PC-3 (cell line): Measurements from ENCODE around the gene PTPA. TPM values are rescaled to one million over a fixed set of nuclear protein-coding genes. Genes with fewer than 3 reads are reported as not detected.

Experiments used
- ATAC-seq: fragments of 200-7000 bp; cut with Tn5 transposase; 2 replicates; pipeline ENCODE4 v1.9.1; 2020; ENCODE audit warnings: mild to moderate bottlenecking, moderate library complexity
- Bru-seq: library from RNA; stranded (reverse); fragments of 400-500 nt; gene quantifications from one replicate; lab custom pipeline; 2021; lab: Mats Ljungman, UMichigan
- BruChase-seq, 2 experiments: library from RNA; stranded (reverse); fragments of 400-500 nt; gene quantifications; one replicate each; lab custom pipeline; 2021; lab: Mats Ljungman, UMichigan
- BruUV-seq: library from RNA; stranded (reverse); fragments of 400-500 nt; replicated peaks from 2 replicates; lab custom pipeline; 2021; lab: Mats Ljungman, UMichigan
- CTCF ChIA-PET: fragments of 300-600 bp; sonication (Branson Sonifier 250); formaldehyde crosslinking; loops from one replicate; lab custom pipeline; 2022; ENCODE audit warnings: antibody characterized with exemption; lab: Charles Lee
- POLR2A ChIA-PET: fragments of 300-600 bp; sonication (Branson Sonifier 250); formaldehyde crosslinking; loops from one replicate; lab custom pipeline; 2022; ENCODE audit warnings: antibody characterized with exemption; ENCODE audit not compliant: unreplicated experiment; lab: Charles Lee
- DNase-seq: peaks from one replicate; pipeline ENCODE4 v3.0.0-alpha.2; 2015
- H2AFZ ChIP-seq: fragments of 300-600 bp; sonication (generic); 2 replicates; pipeline ENCODE4 v1.6.0; 2016; ENCODE audit warnings: antibody characterized with exemption, low read length
- H3F3A ChIP-seq: fragments of 300-600 bp; sonication (generic); one replicate; pipeline ENCODE4 v1.6.0; 2017; ENCODE audit warnings: antibody characterized with exemption, low read length, control low read depth, mild to moderate bottlenecking; ENCODE audit not compliant: unreplicated experiment
- H3K27ac ChIP-seq: fragments of 300-600 bp; sonication (generic); 2 replicates; pipeline ENCODE4 v1.5.1; 2016; ENCODE audit warnings: mild to moderate bottlenecking, low read length
- H3K27me3 ChIP-seq: fragments of 300-600 bp; sonication (generic); 2 replicates; pipeline ENCODE4 v1.6.1; 2016; ENCODE audit warnings: low read length, mixed read lengths
- H3K36me3 ChIP-seq: fragments of 300-600 bp; sonication (generic); 2 replicates; pipeline ENCODE4 v1.6.1; 2016; ENCODE audit warnings: low read depth, mixed run types, low read length, mixed read lengths
- H3K4me1 ChIP-seq: fragments of 300-600 bp; sonication (generic); 2 replicates; pipeline ENCODE4 v1.5.1; 2016; ENCODE audit warnings: low read length; ENCODE audit not compliant: insufficient read depth
- H3K4me2 ChIP-seq: fragments of 300-600 bp; sonication (generic); 2 replicates; pipeline ENCODE4 v1.6.0; 2016; ENCODE audit warnings: low read length
- H3K4me3 ChIP-seq: fragments of 300-600 bp; sonication (generic); 2 replicates; pipeline ENCODE4 v1.5.1; 2016; ENCODE audit warnings: mild to moderate bottlenecking, low read length, mixed read lengths
- H3K79me2 ChIP-seq: fragments of 300-600 bp; sonication (generic); 2 replicates; pipeline ENCODE4 v1.6.1; 2017; ENCODE audit warnings: low read length, mixed read lengths
- H3K9ac ChIP-seq: fragments of 300-600 bp; sonication (generic); 2 replicates; pipeline ENCODE4 v1.6.0; 2016; ENCODE audit warnings: mild to moderate bottlenecking, low read length
- H3K9me2 ChIP-seq: fragments of 300-600 bp; sonication (generic); replicated peaks from 2 replicates; pipeline ENCODE4 v1.6.1; 2016; ENCODE audit warnings: mixed run types, low read length, mixed read lengths
- H3K9me3 ChIP-seq: fragments of 300-600 bp; sonication (generic); 2 replicates; pipeline ENCODE4 v1.6.1; 2016; ENCODE audit warnings: low read length, mixed read lengths
- H4K20me1 ChIP-seq: fragments of 300-600 bp; sonication (generic); 2 replicates; pipeline ENCODE4 v1.6.1; 2016; ENCODE audit warnings: low read length, mixed read lengths
- CTCF ChIP-seq: fragments of 300-600 bp; sonication (generic); conservative IDR thresholded peaks from 2 replicates; pipeline ENCODE4 v1.5.1; 2017; ENCODE audit warnings: antibody characterized with exemption, low read depth, mild to moderate bottlenecking, low read length
- EZH2 ChIP-seq: fragments of 300-600 bp; sonication (generic); IDR thresholded peaks from one replicate; pipeline ENCODE4 v1.6.1; 2017; ENCODE audit warnings: antibody characterized with exemption, mild to moderate bottlenecking, low read length; ENCODE audit not compliant: unreplicated experiment
- EZH2phosphoT487 ChIP-seq: fragments of 300-600 bp; sonication (generic); IDR thresholded peaks from 2 replicates; pipeline ENCODE4 v1.6.1; 2018; ENCODE audit warnings: mild to moderate bottlenecking, antibody characterized with exemption, low read length, borderline replicate concordance
- intact Hi-C: fragments of 100-400 bp; cut with micrococcal nuclease; formaldehyde crosslinking; loops from 2 replicates; pipeline ENCODE4 v1.9.0; 2023
- long read RNA-seq: library from polyadenylated mRNA; unstranded; transcript quantifications from one replicate; pipeline ENCODE4 v2.0.0, GENCODE V29; 2021; ENCODE audit not compliant: unreplicated experiment
- total RNA-seq: library from RNA; depleted of rRNA; stranded (reverse); fragments of >200 nt; gene quantifications from 2 replicates; pipeline ENCODE4 v1.2.3, GENCODE V29; 2014; rRNA removed

PTPA gene
- total RNA-seq (138 and 154 TPM in 2 replicates), Bru-seq, nascent RNA (percentile 66 among the genes with signal in this experiment), BruChase-seq, experiment 1, labeled RNA remaining after a 6-hour chase (percentile 76 among the genes with signal in this experiment), BruChase-seq, experiment 2, labeled RNA remaining after a 2-hour chase (percentile 66 among the genes with signal in this experiment)
- long read RNA-seq, transcript PTPA-207 (10 exons, 2,737 nt), result major isoform, 41 of 117 reads
- long read RNA-seq, transcript PTPA-210 (3 exons, 1,153 nt), result minor isoform, 7 of 117 reads
- long read RNA-seq, transcript PTPA-201 (11 exons, 2,845 nt), result minor isoform, 6 of 117 reads
- long read RNA-seq, transcript PTPA-214 (3 exons, 988 nt), result minor isoform, 17 of 117 reads
- long read RNA-seq, partial matches to known transcripts, result 9 of 117 reads
- long read RNA-seq, other reads (novel, unspliced or antisense), result 34 of 117 reads

DNA sequence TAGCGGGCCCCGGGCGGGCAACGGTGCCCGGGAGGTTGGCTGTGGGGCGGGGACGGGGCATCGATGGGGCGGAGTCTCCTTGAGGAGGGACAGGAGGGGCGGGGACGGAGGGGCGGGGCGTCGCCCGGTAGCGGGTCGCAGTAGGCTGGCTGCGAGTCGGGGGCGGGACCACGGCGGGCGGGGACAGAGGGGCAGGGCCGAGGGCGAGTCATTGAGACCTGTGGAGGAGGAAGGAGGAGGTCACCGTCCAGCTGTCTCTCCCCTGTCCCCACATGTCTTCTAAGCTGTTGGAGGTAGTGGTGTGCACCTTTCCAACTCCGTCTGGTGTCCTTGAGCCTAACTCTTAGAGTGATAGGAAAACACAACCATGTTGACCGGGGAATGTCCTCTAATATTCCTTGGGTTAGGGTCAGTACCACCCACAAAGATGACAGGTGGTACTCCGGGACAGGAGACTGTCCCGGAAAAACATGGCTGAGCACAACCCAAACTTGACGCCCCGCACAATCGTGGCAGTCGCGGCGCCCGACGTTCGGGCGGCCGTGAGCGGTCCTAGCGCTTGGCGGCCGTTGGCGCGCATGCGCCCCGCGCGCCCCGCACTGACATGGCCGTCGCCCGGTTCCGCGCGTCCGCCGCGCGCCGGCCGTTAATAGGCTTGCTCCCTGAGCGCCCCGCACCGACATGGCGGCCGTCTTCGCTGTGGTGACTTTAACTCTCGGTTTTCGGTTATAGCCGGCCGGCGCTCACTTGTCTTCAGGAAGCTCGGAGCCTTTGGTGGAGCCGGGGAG lies at the start of gene PTPA, which contains the start of gene CRAT:
Gene PTPA, plus strand, starts transcription at position 676 of the 788 bp plus-strand sequence. CDS start 186 bp downstream, outside the sequence.
Gene CRAT, minus strand, starts transcription at position 54 of the 788 bp plus-strand sequence. CDS start 284 bp downstream, outside the sequence.
- ATAC-seq (peak; percentile 81), DNase-seq (peak; percentile 85)
- H3K4me1 ChIP-seq, result peaks cover 12% of the 10 kb centered on the region
- peak within 1 kb of the TSS; percentile 78 for H3K4me3 ChIP-seq
- POLR2A ChIA-PET, result interaction anchor here (0.6 kb wide), 1 partner anchor 63 kb away, joined by 10 read pairs; no protein-coding TSS in a partner anchor
- no peaks in the 10 kb centered on the region for H3K9me3 ChIP-seq
- H3K36me3 ChIP-seq, result no peaks in the 10 kb centered on the region
- no peaks in the 10 kb centered on the region for H3F3A ChIP-seq
- H4K20me1 ChIP-seq, result no peaks in the 10 kb centered on the region
- no peaks in the 10 kb centered on the region for H3K9me2 ChIP-seq
- peak within 1 kb of the TSS; percentile 86 for H3K9ac ChIP-seq
- H2AFZ ChIP-seq, result peak within 1 kb of the TSS; percentile 93
- peaks cover 46% of the 10 kb centered on the region for H3K79me2 ChIP-seq
- peak within 1 kb of the TSS; percentile 71 for H3K27ac ChIP-seq
- H3K27me3 ChIP-seq, result no peaks in the 10 kb centered on the region
- peak within 1 kb of the TSS; percentile 99 for H3K4me2 ChIP-seq
- no peak for TF ChIP-seq CTCF
- TF ChIP-seq EZH2phosphoT487, result no peak
- TF ChIP-seq EZH2, result no peak
- intact Hi-C loops, result loop anchor here (2.0 kb wide), 1 partner anchor 30 kb away; the partner anchor contains the start of gene DOLPP1
- BruUV-seq, result no TSS peak
- CTCF ChIA-PET, result interaction anchor here (1.0 kb wide), 1 partner anchor 83 kb away, joined by 3 read pairs; the partner anchor contains the start of gene SH3GLB2

DNA sequence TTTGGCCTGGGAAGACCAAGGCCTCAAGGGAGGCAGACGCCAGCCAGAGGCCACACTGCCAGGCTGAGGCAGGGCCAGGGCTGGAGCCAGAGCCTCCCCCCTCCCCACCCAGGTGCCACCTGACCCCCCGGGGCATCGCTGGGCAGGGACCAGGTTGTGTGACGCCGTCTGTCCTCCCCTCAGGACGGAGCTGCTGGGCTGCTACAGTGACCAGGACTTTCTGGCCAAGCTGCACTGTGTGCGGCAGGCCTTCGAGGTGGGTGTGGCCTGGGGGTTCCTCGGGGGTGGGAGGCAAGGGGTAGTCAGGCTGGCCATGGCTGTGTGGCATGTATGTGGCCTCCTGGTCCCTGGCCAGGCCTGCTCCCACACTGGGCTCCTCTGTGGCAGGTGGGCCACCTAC lies 48.2 kb upstream of the PTPA start:
- no peak for ATAC-seq
- peaks cover 13% of the 10 kb centered on the region for H3K4me1 ChIP-seq
- H3K9me3 ChIP-seq, result no peaks in the 10 kb centered on the region
- H3K9me2 ChIP-seq, result no peaks in the 10 kb centered on the region
- H3K4me2 ChIP-seq, result no peak overlapping the region
- no peaks in the 10 kb centered on the region for H3K79me2 ChIP-seq
- no peaks in the 10 kb centered on the region for H3K27me3 ChIP-seq
- ChIA-PET POLR2A (no interaction called here), CTCF (no interaction called here)
- no TSS peak for BruUV-seq
- no peak overlapping the region for H3K9ac ChIP-seq
- H3F3A ChIP-seq, result no peaks in the 10 kb centered on the region
- H4K20me1 ChIP-seq, result no peaks in the 10 kb centered on the region
- no peak overlapping the region for H3K27ac ChIP-seq
- H3K4me3 ChIP-seq, result no peak overlapping the region
- TF ChIP-seq EZH2 (no peak), CTCF (no peak), EZH2phosphoT487 (no peak)
- intact Hi-C loops, result no loop called here
- DNase-seq, result no peak
- H3K36me3 ChIP-seq, result no peaks in the 10 kb centered on the region
- H2AFZ ChIP-seq, result no peak overlapping the region
